Measurements from ENCODE around the gene ABHD17C.

GRCh38 chr15:80801891-80802680 lies 107.0 kb downstream of the ABHD17C start:
- TF ChIP-seq CTCF (IDR thresholded peaks at IDR 0.05; ENCODE audit: poor library complexity), result no peak
- TF ChIP-seq EZH2phosphoT487 (IDR thresholded peaks at IDR 0.05; ENCODE audit: low read depth, severe bottlenecking, unreplicated experiment), result no peak
- no peak for TF ChIP-seq EZH2 (IDR thresholded peaks at IDR 0.05; ENCODE audit: borderline replicate concordance)
